T-helper 9 cell (primary cell): ENCODE results near the gene PSD2.
"Not testable (repeated sequence)": the region's sequence is repeated elsewhere in the genome, so short reads cannot be mapped to it uniquely, and the experiment has no call there.

Source experiments
- DNase-seq: peaks from one replicate; pipeline ENCODE4 v3.0.0-alpha.2; 2020

Gene PSD2

DNA sequence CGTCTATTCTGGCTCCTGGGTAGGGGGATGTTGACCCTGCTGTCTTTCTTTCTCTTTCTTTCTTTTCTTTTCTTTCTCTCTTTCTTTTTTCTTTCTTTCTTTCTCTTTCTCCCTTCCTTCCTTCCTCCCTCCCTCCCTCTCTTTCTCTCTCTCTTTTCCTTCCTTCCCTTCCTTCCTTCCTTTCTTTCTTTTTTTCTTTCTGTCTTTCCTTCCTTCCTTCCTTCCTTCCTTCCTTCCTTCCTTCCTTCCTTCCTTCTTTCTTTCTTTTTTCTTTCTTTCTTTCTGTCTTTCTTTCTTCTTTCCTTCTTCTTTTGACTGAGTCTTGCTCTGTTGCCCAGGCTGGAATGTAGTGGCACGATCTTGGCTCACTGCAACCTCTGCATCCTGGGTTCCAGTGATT is 3.0 kb upstream of the PSD2 start:
- DNase-seq = not testable (repeated sequence)

DNA sequence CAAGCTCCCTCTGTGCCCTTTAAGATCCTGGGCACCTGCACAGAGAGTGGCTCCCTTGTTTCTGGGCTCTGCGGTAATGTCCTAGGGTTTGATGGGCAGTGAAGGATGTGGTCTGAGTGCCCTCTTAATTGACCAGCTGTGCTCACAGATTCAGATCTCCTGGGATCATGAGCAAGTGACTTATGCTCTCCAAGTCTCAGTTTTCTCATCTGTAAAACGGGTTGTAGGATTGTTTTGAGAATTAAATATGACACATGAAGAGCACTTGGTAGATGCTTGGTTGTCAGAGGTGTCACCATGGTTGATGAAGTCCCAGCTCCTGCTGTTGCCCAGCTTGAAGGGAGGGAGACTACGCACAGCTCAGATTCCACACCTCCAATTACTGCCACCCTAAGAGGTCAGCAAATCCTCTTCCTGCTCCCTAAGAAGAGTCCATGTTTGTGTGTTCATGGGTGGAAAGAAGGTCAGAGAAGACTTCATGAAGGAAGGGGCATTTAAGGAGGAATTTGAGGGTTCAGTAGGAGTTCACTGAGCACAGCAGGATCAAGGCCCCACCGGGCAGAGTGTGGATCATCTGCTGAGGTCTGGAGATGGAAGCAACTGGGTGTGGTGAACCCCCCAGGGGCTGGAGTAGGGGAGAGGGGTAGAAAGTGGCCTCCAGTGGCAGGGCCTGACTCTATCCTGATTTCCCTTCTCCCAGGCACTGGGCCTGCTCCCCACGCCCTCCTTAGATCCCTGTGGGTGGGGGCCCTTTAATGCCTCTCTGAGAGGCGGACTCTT is 1.4 kb upstream of the PSD2 start:
- no peak for DNase-seq

DNA sequence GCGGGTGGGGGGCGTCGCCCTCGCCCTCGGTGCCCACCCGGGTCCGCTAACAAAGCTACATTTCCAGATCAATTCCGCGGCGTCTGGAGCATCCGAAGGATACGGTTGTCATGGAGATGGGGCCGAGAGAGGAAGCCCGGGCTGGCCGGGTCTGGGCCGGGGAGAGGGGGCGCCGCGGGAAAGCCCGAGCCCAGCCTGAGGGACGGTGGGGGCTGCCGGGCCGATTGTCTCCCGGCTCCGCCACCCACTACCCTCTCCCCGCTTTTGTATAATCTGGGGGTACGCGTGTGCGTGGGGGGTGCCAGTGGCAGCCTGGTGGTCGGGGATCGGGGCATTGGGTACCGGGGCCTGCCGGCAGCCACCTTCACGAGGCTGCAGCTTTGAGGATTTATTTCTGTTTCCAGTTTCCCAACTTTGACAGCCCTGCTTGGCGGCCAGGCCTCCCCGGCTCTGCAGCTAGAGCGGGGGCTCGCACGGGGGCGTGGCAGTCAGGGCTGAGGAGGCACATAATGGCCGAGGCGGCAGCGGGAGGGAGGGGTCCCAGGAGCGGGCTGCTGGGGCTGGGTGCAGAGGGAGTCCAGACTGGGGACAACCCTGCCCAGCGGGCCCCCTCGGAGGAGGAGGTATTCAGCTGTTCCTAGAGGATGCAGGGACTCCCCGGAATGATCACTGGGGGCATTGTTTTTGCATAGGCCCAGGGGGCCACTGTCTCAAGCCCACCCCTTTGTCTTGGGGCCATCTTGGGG is 626 bp downstream of the PSD2 start:
- no peak for DNase-seq

DNA sequence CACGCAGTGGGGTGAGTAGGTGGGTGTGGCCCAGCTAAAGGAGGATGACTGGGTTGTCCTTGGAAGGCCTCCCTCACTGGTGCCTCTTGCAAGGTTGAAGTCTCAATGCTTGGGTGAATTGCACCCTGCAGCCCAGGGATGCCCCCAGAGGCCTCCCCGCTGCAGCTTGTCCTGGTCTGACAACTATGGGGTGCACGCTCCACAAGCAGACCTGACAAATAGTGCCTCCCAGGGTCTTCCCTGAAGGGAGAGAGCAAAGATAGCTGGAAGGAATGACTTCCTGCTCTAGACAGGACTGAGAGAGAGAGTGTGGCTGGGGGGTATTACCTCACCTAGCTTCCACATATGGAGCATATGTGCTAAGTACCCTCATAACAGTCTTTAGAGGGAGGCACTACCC is 1.7 kb downstream of the PSD2 start:
- no peak for DNase-seq

DNA sequence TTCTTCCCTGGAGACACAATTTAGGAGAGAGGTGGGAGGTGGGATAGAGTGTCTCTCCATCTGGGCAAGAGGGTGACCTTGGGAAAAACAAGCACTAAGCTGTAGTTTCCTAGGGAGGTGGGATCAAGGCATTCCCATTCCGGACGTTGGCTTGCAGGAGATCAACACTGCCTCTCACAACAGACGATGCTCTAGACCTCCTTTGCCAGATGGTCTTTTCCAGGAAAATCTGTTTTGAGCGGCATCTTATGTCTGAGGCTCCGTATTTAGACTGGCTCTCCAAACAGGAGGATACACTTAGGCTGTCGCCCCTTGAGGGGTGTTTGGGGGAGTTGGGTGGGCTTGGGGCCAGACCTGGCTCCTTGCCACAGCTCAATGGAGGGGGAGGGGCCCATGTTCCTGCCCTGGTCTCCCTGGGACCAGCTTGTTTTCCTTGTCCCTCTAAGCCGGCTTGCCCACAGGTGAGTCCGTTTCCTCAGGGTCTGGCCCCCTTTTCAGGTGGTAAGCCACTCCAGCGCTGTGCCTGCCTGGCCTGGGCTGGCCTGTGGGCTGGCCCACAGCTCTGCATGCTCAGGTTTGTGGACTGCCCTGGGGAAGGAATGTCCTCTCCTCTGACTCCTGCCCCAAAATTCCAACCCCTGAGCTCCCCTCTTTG is 2.4 kb downstream of the PSD2 start:
- DNase-seq = no peak

DNA sequence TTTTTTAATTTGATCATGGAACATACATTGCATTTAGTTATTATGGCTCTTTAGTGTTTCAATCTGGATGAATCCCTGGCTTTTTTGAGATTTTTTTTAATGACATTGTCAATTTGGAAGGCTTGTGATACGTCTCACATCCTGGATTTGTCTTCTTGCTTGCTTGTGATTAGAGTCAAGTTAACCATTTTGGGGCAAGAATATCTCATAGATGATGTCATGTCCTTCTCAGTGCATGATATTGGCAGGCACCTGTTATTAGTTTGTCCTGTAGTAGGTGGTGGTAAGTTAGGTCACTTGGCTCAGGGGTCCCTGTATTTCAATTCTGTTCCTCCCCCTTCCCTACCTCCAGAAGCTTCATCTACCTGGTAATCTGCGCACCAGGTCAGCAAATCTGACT is 3.3 kb downstream of the PSD2 start:
- DNase-seq = no peak

DNA sequence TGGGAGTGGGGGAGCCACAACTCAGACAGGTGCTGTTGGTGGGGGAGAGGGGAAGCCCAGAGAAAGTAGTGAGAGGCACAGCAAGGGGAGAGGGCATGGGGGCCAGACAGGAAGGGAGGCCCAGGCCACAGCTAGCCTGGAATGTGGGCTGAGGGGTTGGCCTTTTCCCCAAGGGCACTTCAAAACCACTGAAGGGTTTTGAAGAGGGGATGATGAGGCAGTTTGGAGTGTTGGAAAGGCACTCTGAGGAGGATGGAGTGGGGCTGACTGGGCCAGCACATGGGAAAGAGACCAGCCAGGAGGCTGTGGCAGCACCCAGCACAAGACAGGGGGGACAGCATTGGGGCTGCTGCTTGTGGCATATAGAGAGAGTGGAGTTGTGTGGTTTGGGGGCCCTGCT is 3.8 kb downstream of the PSD2 start:
- DNase-seq = no peak

DNA sequence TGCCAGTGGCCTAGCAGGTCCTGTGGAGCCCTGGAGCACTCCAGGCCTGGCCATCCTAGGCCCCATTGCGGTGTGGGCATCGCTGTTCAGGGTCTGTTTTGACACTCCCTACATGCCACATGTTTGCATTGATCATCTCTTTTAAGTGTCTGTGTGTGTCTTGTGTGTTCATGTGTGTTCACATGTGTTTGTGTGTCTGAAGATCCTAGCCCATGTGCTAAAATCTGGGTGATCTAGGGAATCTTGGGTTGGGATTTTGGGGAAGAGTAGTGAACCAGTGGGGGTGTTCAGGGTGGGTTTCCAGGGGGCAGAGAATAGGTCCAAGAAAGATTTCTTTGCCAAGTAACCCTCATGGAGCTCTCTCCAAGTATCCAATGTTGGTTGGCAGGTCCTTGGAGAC is 8.4 kb downstream of the PSD2 start:
- DNase-seq = no peak

DNA sequence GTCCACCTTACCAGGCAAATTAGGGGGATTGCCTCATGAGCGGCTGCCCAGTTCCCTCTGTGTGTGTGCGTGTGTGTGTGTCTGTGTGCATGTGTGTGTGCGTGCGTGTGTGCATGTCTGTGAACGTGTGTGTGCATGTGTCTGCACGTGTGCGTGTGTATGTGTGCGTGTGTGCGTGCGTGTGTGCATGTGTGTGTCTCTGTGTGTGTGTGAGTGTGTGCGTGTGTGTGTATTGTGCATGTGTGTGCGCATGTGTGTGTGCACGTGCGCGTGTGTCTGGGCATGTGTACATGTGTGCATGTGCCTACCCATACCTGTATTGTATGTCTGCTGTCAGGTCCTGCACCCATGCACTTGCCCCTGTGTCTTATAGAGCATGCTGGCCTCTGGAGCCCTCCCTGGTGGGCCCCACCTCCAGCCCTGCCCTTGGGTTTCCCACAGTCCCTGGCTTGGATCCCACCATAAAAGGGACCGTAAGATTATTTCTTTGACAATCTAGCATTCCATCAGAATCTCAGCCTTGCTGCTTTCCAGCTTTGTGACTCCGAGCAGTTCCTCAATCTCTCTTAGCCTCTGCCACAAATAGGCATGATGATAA is 9.3 kb downstream of the PSD2 start:
- DNase-seq = no peak

DNA sequence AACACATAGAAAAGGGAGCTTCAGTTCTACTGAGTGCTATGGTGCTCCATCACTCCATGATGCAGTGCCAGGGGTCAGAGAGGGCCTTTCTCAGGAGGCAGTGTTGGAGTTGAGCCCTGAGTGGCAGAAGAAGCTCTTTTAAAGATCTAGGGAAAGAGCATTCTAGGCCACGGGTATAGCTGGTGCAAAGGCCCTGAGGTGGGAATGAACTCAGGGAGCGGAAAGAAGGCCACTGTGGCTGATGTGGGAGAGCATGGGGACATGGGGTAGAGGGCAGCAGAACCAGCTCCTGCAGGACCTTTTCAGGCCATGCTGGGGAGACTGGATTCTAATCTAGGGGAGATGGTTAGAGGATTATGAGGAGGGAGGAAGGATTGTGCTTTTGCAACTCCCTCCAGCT is 9.9 kb downstream of the PSD2 start:
- DNase-seq = no peak

DNA sequence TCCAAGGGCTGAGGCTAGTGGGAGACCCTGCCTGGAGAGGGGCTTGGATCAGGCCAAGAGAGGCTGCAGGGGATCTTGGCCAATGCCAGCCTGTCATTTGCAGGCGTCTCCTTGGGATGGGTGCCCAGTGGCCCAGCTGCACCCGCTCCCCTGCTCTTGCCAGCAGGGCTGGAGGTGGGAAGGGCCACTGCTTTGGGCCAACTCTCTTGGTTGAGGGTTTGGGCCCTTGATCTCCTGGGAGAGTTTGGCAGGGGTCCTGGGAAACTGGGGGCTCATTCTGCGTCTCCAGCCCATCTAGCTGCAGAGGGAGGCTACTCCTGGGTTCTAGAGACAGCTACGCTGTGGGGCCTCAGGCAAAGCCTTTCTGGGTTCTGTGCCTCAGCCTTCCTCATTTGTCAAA is 10.5 kb downstream of the PSD2 start:
- DNase-seq = no peak

DNA sequence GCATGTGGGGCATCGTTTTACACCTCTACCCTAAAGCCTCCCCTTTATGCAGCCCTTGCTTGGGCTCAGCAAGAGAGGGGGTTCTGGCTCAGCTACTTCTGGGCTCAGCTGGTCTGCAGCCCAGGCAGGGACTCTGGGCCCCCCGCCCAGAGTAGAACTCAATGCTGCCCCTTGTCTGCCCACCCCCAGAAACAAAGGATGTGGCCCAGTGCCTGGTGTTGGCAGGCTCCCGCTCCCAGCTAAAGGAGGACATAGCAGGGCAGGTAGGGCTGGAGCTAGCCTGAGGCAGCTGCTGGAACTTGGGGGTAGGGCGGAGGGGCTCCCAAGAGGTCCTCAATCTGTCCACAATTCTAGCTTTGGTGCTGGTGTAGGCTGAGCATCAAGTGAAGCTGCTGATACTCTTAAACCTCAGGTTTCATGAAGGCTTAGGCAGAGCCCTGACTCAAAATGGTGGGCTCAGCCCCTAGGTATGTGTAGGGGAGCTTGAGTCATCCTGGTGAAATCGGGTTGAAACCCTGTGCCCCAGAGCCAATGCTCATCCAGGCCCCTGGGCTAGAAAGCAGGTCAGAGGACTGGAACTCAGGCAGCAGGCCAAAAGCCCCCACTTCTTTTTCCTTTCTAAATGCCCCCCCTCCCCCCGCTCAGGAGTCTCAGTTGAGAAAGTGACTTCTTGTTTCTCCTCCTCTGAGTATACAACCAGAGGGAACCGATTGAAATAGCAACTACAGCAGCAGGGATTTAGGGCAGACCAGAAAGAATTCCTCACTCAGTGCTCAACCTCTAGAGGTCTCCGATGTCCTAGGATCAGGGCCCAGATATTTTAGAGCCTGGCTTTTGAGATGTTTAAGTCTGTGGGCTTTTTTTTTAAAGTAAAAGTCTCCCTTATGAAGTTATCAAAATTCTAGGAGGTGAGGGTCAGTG is 11.4 kb downstream of the PSD2 start:
- no peak for DNase-seq

DNA sequence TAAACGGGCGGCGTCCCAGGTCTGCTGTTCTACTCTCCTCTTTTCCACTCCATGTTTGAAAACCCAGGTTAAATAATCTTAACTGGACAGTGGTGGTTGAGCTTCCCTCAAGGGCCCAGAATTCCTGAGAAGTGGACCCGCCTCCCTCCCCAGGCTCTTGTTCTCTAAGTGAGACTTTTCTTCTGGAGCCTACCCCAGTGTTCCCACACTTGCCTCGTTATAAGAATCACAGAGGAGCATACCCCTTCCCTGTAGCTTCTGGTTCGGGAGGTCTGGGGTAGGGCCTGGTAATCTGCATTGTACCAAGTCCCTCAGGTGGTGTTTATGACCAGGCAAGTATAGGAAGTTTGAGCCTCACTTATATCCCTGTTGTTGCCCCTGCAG is 12.0 kb downstream of the PSD2 start:
- no peak for DNase-seq

DNA sequence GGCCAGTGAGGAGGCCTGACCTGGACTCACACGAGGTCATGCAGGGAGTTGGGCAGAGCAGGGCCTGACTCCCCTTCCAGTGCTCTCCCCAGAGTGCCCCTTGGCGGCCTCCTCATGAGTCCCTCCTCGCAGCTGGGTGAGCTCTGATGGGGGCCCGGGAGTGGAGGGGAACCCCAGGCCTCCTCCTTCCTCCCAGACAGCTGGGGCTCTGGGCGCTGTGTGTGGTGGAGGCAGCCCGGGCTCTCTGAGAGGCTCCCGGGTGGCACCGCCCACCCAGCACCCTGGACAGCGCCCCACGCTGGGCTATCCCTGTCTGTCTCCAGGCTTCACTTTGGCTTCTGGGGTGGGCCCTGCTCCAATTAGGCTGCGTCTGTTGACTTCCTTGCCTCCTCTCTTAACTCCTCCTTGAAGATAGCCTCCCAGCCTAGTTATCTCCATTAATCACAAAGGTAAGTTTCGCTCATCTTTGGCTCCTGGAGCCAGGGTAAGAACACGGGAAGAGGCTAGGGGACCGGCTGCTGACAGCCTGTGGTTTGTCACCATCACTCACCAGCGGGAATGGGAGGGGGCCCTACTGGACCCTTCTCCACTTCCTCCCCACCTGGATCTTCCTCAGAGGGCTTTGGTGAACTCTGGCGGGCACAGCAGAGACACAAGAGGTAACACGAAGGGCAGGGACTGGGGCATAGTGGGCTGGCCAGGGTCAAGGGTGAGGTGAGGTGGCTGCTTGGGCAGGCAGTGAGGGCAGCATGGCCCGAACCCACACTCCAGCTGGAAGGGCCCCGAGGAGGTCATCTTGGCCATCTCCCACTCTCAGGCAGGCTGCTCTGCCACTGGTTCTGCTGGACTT is 13.1 kb downstream of the PSD2 start:
- DNase-seq = no peak

DNA sequence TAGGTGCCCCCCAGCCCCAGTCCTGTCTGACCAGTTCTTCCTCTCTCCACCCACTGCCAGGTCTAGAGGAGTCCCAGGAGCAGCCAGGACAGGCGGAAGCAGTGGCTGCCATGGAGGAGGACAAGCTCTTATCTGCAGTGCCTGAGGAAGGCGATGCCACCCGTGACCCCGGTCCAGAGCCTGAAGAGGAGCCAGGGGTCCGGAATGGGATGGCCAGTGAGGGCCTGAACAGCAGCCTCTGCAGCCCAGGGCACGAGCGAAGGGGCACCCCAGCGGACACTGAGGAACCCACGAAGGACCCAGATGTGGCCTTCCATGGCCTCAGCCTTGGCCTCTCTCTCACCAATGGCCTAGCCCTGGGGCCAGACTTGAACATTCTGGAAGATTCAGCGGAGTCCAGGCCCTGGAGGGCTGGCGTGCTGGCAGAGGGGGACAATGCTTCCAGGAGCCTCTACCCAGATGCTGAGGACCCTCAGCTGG is 13.8 kb downstream of the PSD2 start:
- no peak for DNase-seq

DNA sequence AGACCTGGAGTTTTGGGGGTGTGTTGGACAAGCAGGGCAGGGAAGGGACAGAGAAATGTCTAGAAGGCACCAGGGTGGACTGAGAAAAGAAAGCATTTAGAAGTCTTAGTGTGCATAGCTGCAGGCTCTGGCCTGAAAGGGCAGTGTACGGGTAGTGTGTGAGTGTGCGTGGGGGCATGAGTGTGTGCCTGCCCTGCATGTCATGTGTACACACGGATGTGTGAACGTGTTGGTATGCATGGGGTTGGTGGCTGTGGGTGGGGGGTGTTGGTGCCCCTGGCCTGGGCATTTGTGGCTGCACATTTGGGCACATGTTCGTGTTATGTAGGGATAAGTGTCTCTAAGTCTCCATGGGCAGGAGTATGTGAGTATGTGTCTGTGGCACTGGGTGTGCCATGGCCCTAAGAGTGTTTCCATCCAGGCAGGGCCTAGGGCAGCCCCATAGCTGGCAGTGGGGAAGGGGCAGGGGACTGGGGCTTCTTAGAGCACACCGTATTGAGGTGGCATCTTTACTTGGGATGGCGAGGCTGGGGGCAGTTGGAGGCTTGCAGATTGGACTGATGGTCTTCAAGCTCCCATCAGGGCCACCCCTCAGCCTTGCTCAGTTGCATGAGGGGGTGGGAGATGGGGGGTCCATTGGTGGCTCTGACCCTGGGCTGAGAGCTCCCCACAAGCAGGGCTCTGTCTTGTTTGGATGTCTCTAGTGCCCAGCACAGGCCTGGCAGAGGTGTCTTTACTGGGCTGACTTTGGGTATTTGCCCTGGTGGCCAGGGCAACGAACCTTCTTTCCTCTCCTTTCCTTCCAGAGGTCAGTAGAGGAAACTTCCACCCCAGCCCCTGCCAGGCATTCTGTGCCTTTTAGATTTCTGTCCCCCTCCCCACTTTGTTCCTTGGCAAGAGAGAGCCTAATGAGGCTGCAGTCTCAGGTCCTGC is 15.0 kb downstream of the PSD2 start:
- no peak for DNase-seq

DNA sequence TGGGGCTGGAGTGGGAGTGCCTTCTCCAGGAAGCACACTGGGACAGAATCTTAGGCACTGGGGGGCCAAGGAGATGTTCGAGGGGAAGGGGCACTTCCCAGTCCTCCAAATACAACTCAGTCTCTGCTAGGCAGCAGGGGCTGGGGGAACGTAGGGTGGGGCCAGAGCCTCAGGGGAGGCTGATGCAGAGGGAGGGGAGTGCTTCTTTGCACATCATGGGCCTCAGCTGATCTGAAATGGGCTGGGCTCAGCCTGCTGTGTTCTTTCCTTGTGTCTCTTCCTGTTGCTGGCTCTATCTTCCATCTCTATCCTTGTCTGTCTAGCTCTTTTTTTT is 15.6 kb downstream of the PSD2 start:
- no peak for DNase-seq

DNA sequence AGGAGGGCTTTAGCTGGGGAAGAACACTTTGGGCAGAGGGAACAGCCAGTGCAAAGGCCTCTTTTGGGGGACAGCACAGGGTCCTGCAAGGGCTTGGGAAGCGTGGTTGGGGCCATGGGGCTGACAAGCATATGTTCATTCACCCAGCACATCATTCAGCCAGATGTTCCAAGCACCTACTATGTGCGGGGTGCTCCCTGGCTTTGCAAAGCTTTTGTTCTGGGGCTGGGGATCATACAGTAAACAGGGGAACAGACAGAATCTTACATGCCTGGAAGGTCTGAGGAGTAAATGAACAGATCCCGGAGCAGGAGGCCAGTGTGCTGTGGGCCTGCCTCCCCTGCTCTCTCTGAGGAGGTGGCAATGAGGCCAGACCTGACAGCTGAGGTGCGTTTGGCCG is 16.7 kb downstream of the PSD2 start:
- no peak for DNase-seq

DNA sequence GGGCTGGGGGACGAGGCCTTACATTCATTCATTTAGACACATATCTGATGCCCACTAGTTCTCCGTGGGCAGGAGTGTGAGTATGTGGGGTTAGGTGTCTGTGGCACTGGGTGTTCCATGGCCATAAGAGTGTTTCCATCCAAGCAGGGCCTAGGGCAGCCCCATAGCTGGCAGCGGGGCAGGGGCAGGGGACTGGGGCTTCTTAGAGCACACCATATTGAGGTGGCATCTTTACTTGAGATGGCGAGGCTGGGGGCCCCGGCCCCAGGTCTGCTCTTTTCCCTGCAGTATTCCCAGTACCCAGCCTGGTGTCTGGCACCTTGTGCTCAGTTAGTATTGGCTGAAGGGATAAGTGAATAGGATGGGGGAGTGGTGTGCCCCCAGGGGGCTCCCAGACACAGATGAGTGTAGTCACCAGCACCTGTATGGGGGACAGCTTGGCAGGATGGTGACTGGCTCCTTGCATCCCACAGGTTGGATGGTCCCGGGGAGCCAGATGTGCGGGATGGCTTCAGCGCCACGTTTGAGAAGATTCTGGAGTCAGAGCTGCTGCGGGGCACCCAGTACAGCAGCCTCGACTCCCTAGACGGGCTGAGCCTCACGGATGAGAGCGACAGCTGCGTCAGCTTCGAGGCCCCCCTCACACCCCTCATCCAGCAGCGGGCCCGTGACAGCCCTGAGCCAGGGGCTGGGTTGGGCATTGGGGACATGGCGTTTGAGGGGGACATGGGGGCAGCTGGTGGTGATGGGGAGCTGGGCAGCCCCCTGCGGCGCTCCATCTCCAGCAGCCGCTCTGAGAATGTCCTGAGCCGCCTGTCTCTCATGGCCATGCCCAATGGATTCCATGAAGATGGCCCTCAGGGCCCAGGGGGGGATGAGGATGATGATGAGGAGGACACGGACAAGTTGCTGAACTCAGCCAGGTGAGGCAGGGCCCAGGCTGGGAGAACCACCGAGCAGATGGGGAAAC is 17.5 kb downstream of the PSD2 start:
- no peak for DNase-seq
